HL-60 (cell line): ENCODE data around the gene CALCB.

Experiments used
- CTCF ChIP-seq: IDR thresholded peaks from one replicate; pipeline ENCODE4 v1.5.1; 2011; ENCODE audit warnings: low read length, control low read depth, inconsistent platforms; ENCODE audit not compliant: insufficient read depth
- REST ChIP-seq: IDR thresholded peaks from 2 replicates; pipeline ENCODE4 v1.6.1; 2012; ENCODE audit warnings: low read depth; ENCODE audit not compliant: insufficient replicate concordance

GRCh38 chr11:15045891-15046290 lies 27.5 kb upstream of the CALCB start:
- TF ChIP-seq CTCF (no peak), REST (no peak)
